Ishikawa (cell line): Measurements from ENCODE around the gene CTBS.

Experiments used
- CEBPB ChIP-seq: IDR thresholded peaks from 2 replicates; pipeline ENCODE4 v1.6.1; 2012
- CREB1 ChIP-seq: IDR thresholded peaks from 2 replicates; pipeline ENCODE4 v1.6.1; 2012; ENCODE audit warnings: low read depth
- EGR1 ChIP-seq: IDR thresholded peaks from 2 replicates; pipeline ENCODE4 v1.6.1; 2012
- EP300 ChIP-seq: IDR thresholded peaks from 2 replicates; pipeline ENCODE4 v1.6.1; 2012; ENCODE audit warnings: borderline replicate concordance
- FOXM1 ChIP-seq: IDR thresholded peaks from 2 replicates; pipeline ENCODE4 v1.6.1; 2012; ENCODE audit warnings: low read depth, borderline replicate concordance
- NFIC ChIP-seq: IDR thresholded peaks from 2 replicates; pipeline ENCODE4 v1.6.1; 2012
- RAD21 ChIP-seq: IDR thresholded peaks from 2 replicates; pipeline ENCODE4 v1.6.1; 2012; ENCODE audit warnings: low read depth
- TAF1 ChIP-seq: IDR thresholded peaks from 2 replicates; pipeline ENCODE4 v1.6.1; 2012; ENCODE audit warnings: low read depth, mild to moderate bottlenecking
- TCF12 ChIP-seq: IDR thresholded peaks from 2 replicates; pipeline ENCODE4 v1.6.1; 2012; ENCODE audit warnings: low read depth
- TEAD4 ChIP-seq: IDR thresholded peaks from 2 replicates; pipeline ENCODE4 v1.6.1; 2012
- YY1 ChIP-seq: IDR thresholded peaks from 2 replicates; pipeline ENCODE4 v1.6.1; 2012; ENCODE audit warnings: low read depth
- ZBTB7A ChIP-seq: IDR thresholded peaks from 2 replicates; pipeline ENCODE4 v1.6.1; 2012; ENCODE audit warnings: low read depth
- TF ChIP-seq, protein P1 (sequence below): IDR thresholded peaks from 2 replicates; pipeline ENCODE4 v1.6.1; 2012; ENCODE audit warnings: low read depth, mild to moderate bottlenecking
- TF ChIP-seq, protein P2 (sequence below): IDR thresholded peaks from 2 replicates; pipeline ENCODE4 v1.6.1; 2012

DNA sequence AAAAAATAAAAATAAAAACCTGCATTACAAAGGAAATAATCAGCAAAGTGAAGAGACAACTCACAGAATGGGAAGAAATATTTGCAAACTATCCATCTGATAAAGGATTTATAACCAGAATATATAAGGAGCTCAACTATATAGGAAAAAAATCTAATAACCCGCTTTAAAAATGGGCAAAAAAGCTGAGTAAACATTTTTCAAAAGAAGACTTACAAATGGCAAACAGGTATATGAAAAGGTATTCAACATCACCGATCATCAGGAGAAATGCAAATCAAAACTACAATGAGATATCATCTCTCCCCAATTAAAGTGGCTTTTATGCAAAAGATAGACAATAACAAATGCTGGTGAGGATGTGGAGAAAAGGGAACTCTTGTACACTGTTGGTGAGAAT lies 64.1 kb downstream of the CTBS start:
- TF ChIP-seq, protein P1, sequence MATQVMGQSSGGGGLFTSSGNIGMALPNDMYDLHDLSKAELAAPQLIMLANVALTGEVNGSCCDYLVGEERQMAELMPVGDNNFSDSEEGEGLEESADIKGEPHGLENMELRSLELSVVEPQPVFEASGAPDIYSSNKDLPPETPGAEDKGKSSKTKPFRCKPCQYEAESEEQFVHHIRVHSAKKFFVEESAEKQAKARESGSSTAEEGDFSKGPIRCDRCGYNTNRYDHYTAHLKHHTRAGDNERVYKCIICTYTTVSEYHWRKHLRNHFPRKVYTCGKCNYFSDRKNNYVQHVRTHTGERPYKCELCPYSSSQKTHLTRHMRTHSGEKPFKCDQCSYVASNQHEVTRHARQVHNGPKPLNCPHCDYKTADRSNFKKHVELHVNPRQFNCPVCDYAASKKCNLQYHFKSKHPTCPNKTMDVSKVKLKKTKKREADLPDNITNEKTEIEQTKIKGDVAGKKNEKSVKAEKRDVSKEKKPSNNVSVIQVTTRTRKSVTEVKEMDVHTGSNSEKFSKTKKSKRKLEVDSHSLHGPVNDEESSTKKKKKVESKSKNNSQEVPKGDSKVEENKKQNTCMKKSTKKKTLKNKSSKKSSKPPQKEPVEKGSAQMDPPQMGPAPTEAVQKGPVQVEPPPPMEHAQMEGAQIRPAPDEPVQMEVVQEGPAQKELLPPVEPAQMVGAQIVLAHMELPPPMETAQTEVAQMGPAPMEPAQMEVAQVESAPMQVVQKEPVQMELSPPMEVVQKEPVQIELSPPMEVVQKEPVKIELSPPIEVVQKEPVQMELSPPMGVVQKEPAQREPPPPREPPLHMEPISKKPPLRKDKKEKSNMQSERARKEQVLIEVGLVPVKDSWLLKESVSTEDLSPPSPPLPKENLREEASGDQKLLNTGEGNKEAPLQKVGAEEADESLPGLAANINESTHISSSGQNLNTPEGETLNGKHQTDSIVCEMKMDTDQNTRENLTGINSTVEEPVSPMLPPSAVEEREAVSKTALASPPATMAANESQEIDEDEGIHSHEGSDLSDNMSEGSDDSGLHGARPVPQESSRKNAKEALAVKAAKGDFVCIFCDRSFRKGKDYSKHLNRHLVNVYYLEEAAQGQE: no peak
- TF ChIP-seq, protein P2, sequence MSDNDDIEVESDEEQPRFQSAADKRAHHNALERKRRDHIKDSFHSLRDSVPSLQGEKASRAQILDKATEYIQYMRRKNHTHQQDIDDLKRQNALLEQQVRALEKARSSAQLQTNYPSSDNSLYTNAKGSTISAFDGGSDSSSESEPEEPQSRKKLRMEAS: no peak
- no peak for TF ChIP-seq TAF1
- no peak for TF ChIP-seq EP300
- no peak for TF ChIP-seq YY1
- no peak for TF ChIP-seq RAD21
- TF ChIP-seq TEAD4: no peak
- no peak for TF ChIP-seq CEBPB
- TF ChIP-seq TCF12: no peak
- TF ChIP-seq FOXM1: no peak
- no peak for TF ChIP-seq EGR1
- no peak for TF ChIP-seq CREB1
- TF ChIP-seq NFIC: no peak
- no peak for TF ChIP-seq ZBTB7A
